Stromal cell of bone marrow (primary cell): ENCODE data around the gene PLPP6.
"Not testable (repeated sequence)": the region's sequence is repeated elsewhere in the genome, so short reads cannot be mapped to it uniquely, and the experiment has no call there.

ENCODE experiments used
- DNase-seq: peaks from one replicate; pipeline ENCODE4 v3.0.0-alpha.2; 2012; ENCODE audit warnings: low read depth

PLPP6 gene

GRCh38 chr9:4662108-4662988 is at the start of gene PLPP6:
PLPP6 (plus strand) TSS chr9:4662294; CDS start chr9:4662376, 82 bp downstream.
- DNase-seq: peak; percentile 69

- DNase-seq: peak; percentile 30
Measured at GRCh38 chr9:4614627-4615026, 47.5 kb upstream of the PLPP6 start.

- peak; percentile 93 for DNase-seq
Measured at GRCh38 chr9:4615251-4615650, 46.8 kb upstream of the PLPP6 start.

GRCh38 chr9:4615778-4616177 is 46.3 kb upstream of the PLPP6 start:
- no peak for DNase-seq

GRCh38 chr9:4617752-4618151 is 44.3 kb upstream of the PLPP6 start:
- no peak for DNase-seq

GRCh38 chr9:4618700-4619099 is 43.4 kb upstream of the PLPP6 start:
- no peak for DNase-seq

- DNase-seq: no peak
Measured at GRCh38 chr9:4620057-4620765, 41.9 kb upstream of the PLPP6 start.

GRCh38 chr9:4620881-4621555 is 41.1 kb upstream of the PLPP6 start:
- DNase-seq: peak; percentile 43

- DNase-seq: no peak
Measured at GRCh38 chr9:4622016-4622415, 40.1 kb upstream of the PLPP6 start.

GRCh38 chr9:4630836-4631235 is 31.3 kb upstream of the PLPP6 start:
- DNase-seq: no peak

- DNase-seq: no peak
Measured at GRCh38 chr9:4638968-4639367, 23.1 kb upstream of the PLPP6 start.

- no peak for DNase-seq
Measured at GRCh38 chr9:4639420-4639819, 22.7 kb upstream of the PLPP6 start.

- DNase-seq: no peak
Measured at GRCh38 chr9:4640027-4640426, 22.1 kb upstream of the PLPP6 start.

GRCh38 chr9:4642351-4642750 is 19.7 kb upstream of the PLPP6 start:
- no peak for DNase-seq

- no peak for DNase-seq
Measured at GRCh38 chr9:4654084-4654483, 8.0 kb upstream of the PLPP6 start.

GRCh38 chr9:4654538-4654937 is 7.6 kb upstream of the PLPP6 start:
- DNase-seq: no peak

- not testable (repeated sequence) for DNase-seq
Measured at GRCh38 chr9:4656196-4656595, 5.9 kb upstream of the PLPP6 start.

- DNase-seq: no peak
Measured at GRCh38 chr9:4656621-4657020, 5.5 kb upstream of the PLPP6 start.

GRCh38 chr9:4657426-4658159 is 4.5 kb upstream of the PLPP6 start:
- DNase-seq: no peak

- DNase-seq: not testable (repeated sequence)
Measured at GRCh38 chr9:4660665-4661064, 1.4 kb upstream of the PLPP6 start.

- DNase-seq: no peak
Measured at GRCh38 chr9:4661165-4661564, 929 bp upstream of the PLPP6 start.

- no peak for DNase-seq
Measured at GRCh38 chr9:4661611-4662010, 483 bp upstream of the PLPP6 start.
